ENCODE data around the gene SH3RF3. TPM values are rescaled to one million over a fixed set of nuclear protein-coding genes. Genes with fewer than 3 reads are reported as not detected.

SH3RF3 gene
- polyA plus RNA-seq, 1 donor (not counting 4 experiments of a cell fraction or from before 2014, with no cell fraction given): 0.08 TPM

GRCh38 chr2:109153807-109154206 is 24.8 kb downstream of the SH3RF3 start:
- no peak for TF ChIP-seq CTCF (optimal IDR thresholded peaks at IDR 0.05 in 1 of 3, IDR thresholded peaks at IDR 0.05 in 1 of 3, conservative IDR thresholded peaks at IDR 0.05 in 1 of 3; ENCODE audit: extremely low read depth in 1 of 3, insufficient read depth in 2 of 3, low read length in 3 of 3)
- no peak for TF ChIP-seq EZH2 (IDR thresholded peaks at IDR 0.05; ENCODE audit: low read length)
- H3K9ac ChIP-seq (ENCODE audit: control insufficient read depth, extremely low read depth, insufficient read depth, low read length): no peak overlapping the region
- FAIRE-seq (no peak), DNase-seq (ENCODE audit: low read depth, low spot score) (no peak)
- dilution Hi-C loops (cut with MboI; ENCODE audit: extremely low pct_ligation_motif_present, low sequenced_read_pairs): no loop called here
- H4K20me1 ChIP-seq (ENCODE audit: control insufficient read depth, extremely low read depth, insufficient read depth, low read length): no peaks in the 10 kb centered on the region
- H3K9me3 ChIP-seq (ENCODE audit: control insufficient read depth, low read depth, low read length): no peaks in the 10 kb centered on the region
- no peak overlapping the region for H3K4me2 ChIP-seq (ENCODE audit: control insufficient read depth, extremely low read depth, insufficient read depth, low read depth, low read length)
- H3K4me1 ChIP-seq (ENCODE audit: control insufficient read depth, extremely low read depth, insufficient read depth, low read length): no peaks in the 10 kb centered on the region
- peaks cover 33% of the 10 kb centered on the region for H3K27me3 ChIP-seq (ENCODE audit: control insufficient read depth, extremely low read depth, insufficient read depth, low read length)
- no peaks in the 10 kb centered on the region for H3K36me3 ChIP-seq (ENCODE audit: control insufficient read depth in 2 of 2, extremely low read depth in 1 of 2, insufficient read depth in 2 of 2, low read length in 2 of 2)
- no peak overlapping the region for H2AFZ ChIP-seq (ENCODE audit: control insufficient read depth, low read length)
- no peaks in the 10 kb centered on the region for H3K79me2 ChIP-seq (ENCODE audit: control insufficient read depth, insufficient read depth, low read length)
- no peaks in the 10 kb centered on the region for H3K9me1 ChIP-seq (ENCODE audit: control insufficient read depth, extremely low read depth, insufficient read depth, low read length)
- H3K27ac ChIP-seq (ENCODE audit: control insufficient read depth, insufficient read depth, low read length): no peak overlapping the region
- H3K4me3 ChIP-seq (ENCODE audit: control insufficient read depth in 2 of 3, extremely low read depth in 1 of 3, insufficient read depth in 2 of 3, low read depth in 1 of 3, low read length in 3 of 3): no peak overlapping the region

- FAIRE-seq (no peak), DNase-seq (ENCODE audit: low read depth, low spot score) (no peak)
- peaks cover 34% of the 10 kb centered on the region for H3K27me3 ChIP-seq (ENCODE audit: control insufficient read depth, extremely low read depth, insufficient read depth, low read length)
- H3K9ac ChIP-seq (ENCODE audit: control insufficient read depth, extremely low read depth, insufficient read depth, low read length): no peak overlapping the region
- H3K4me1 ChIP-seq (ENCODE audit: control insufficient read depth, extremely low read depth, insufficient read depth, low read length): no peaks in the 10 kb centered on the region
- no peaks in the 10 kb centered on the region for H3K79me2 ChIP-seq (ENCODE audit: control insufficient read depth, insufficient read depth, low read length)
- no peaks in the 10 kb centered on the region for H3K9me3 ChIP-seq (ENCODE audit: control insufficient read depth, low read depth, low read length)
- no peak overlapping the region for H3K27ac ChIP-seq (ENCODE audit: control insufficient read depth, insufficient read depth, low read length)
- H4K20me1 ChIP-seq (ENCODE audit: control insufficient read depth, extremely low read depth, insufficient read depth, low read length): no peaks in the 10 kb centered on the region
- no peak overlapping the region for H2AFZ ChIP-seq (ENCODE audit: control insufficient read depth, low read length)
- no peaks in the 10 kb centered on the region for H3K9me1 ChIP-seq (ENCODE audit: control insufficient read depth, extremely low read depth, insufficient read depth, low read length)
- H3K4me3 ChIP-seq (ENCODE audit: control insufficient read depth in 2 of 3, extremely low read depth in 1 of 3, insufficient read depth in 2 of 3, low read depth in 1 of 3, low read length in 3 of 3): no peak overlapping the region
- no peaks in the 10 kb centered on the region for H3K36me3 ChIP-seq (ENCODE audit: control insufficient read depth in 2 of 2, extremely low read depth in 1 of 2, insufficient read depth in 2 of 2, low read length in 2 of 2)
- dilution Hi-C loops (cut with MboI; ENCODE audit: extremely low pct_ligation_motif_present, low sequenced_read_pairs): no loop called here
- no peak overlapping the region for H3K4me2 ChIP-seq (ENCODE audit: control insufficient read depth, extremely low read depth, insufficient read depth, low read depth, low read length)
- TF ChIP-seq EZH2 (IDR thresholded peaks at IDR 0.05; ENCODE audit: low read length): no peak
- no peak for TF ChIP-seq CTCF (optimal IDR thresholded peaks at IDR 0.05 in 1 of 3, IDR thresholded peaks at IDR 0.05 in 1 of 3, conservative IDR thresholded peaks at IDR 0.05 in 1 of 3; ENCODE audit: extremely low read depth in 1 of 3, insufficient read depth in 2 of 3, low read length in 3 of 3)
Measured at GRCh38 chr2:109154226-109154625, 25.2 kb downstream of the SH3RF3 start.

Data from keratinocyte (primary cell).